B cell (primary cell): ENCODE data around the gene MBP.

Experiments
- EZH2 ChIP-seq: IDR thresholded peaks from 2 replicates; pipeline ENCODE4 v1.6.1; 2012; ENCODE audit warnings: borderline replicate concordance, low read depth, mild to moderate bottlenecking, moderate library complexity, low read length; ENCODE audit not compliant: insufficient read depth, poor library complexity, severe bottlenecking
- TF ChIP-seq, protein P1 (sequence below): fragments of 200-600 bp; IDR thresholded peaks from one replicate; pipeline ENCODE4 v1.8.0; 2022; ENCODE audit warnings: antibody characterized with exemption, mild to moderate bottlenecking

DNA sequence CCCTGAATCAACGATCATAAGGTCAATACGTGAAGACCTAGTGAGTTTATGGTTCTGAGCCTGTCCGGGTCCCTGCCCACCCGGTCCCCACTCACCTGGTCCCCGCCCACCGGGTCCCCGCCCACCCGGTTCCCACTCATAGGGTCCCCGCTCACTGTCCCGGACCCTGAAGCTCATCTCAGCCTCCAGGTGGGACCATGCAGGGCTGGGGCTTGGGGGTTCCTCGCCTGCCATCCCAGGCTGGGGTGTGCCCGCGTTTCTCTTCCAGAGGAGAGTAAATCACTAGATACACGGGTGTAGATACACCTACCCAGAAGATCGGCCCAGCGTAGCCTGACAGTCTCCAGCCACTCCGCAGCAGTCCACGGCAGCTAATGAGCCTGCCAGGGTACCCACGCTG lies 131.5 kb downstream of the MBP start:
- TF ChIP-seq, protein P1, sequence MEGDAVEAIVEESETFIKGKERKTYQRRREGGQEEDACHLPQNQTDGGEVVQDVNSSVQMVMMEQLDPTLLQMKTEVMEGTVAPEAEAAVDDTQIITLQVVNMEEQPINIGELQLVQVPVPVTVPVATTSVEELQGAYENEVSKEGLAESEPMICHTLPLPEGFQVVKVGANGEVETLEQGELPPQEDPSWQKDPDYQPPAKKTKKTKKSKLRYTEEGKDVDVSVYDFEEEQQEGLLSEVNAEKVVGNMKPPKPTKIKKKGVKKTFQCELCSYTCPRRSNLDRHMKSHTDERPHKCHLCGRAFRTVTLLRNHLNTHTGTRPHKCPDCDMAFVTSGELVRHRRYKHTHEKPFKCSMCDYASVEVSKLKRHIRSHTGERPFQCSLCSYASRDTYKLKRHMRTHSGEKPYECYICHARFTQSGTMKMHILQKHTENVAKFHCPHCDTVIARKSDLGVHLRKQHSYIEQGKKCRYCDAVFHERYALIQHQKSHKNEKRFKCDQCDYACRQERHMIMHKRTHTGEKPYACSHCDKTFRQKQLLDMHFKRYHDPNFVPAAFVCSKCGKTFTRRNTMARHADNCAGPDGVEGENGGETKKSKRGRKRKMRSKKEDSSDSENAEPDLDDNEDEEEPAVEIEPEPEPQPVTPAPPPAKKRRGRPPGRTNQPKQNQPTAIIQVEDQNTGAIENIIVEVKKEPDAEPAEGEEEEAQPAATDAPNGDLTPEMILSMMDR, result no peak
- no peak for TF ChIP-seq EZH2
